Neural progenitor cell (in vitro differentiated cells): Measurements from ENCODE around the gene NCR2. TPM values are rescaled to one million over a fixed set of nuclear protein-coding genes. Genes with fewer than 3 reads are reported as not detected.

Source experiments
- DNase-seq: peaks from one replicate; pipeline ENCODE4 v3.0.0-alpha.2; 2016; ENCODE audit warnings: low spot score
- H2AFZ ChIP-seq: fragments of 200-600 bp; sonication (generic); replicated peaks from 2 replicates; pipeline ENCODE4 v1.6.1; 2016; ENCODE audit warnings: antibody characterized with exemption
- H3F3A ChIP-seq: fragments of 200-600 bp; sonication (generic); 2 replicates; pipeline ENCODE4 v1.6.1; 2016; ENCODE audit warnings: antibody characterized with exemption, low read depth
- H3K27ac ChIP-seq: fragments of 200-600 bp; sonication (generic); 2 replicates; pipeline ENCODE4 v1.5.1; 2016; ENCODE audit warnings: mild to moderate bottlenecking
- H3K27me3 ChIP-seq: fragments of 200-600 bp; sonication (generic); 2 replicates; pipeline ENCODE4 v1.6.1; 2016; ENCODE audit warnings: mild to moderate bottlenecking, moderate library complexity
- H3K36me3 ChIP-seq: fragments of 200-600 bp; sonication (generic); 2 replicates; pipeline ENCODE4 v1.5.1; 2016
- H3K4me1 ChIP-seq: fragments of 200-600 bp; sonication (generic); 2 replicates; pipeline ENCODE4 v1.6.1; 2016; ENCODE audit warnings: mixed run types
- H3K4me2 ChIP-seq: fragments of 200-600 bp; sonication (generic); 2 replicates; pipeline ENCODE4 v1.6.1; 2016
- H3K4me3 ChIP-seq: fragments of 200-600 bp; sonication (generic); 2 replicates; pipeline ENCODE4 v1.5.1; 2016
- H3K79me2 ChIP-seq: fragments of 200-600 bp; sonication (generic); 2 replicates; pipeline ENCODE4 v1.6.1; 2016; ENCODE audit warnings: low read depth
- H3K9ac ChIP-seq: fragments of 200-600 bp; sonication (generic); 2 replicates; pipeline ENCODE4 v1.6.1; 2016
- H3K9me3 ChIP-seq: fragments of 200-600 bp; sonication (generic); 2 replicates; pipeline ENCODE4 v1.5.1; 2016; ENCODE audit warnings: low read depth
- H4K20me1 ChIP-seq: fragments of 200-600 bp; sonication (generic); 2 replicates; pipeline ENCODE4 v1.6.1; 2016; ENCODE audit warnings: low read depth
- H3K27ac Mint-ChIP-seq: 3 replicates; pipeline ENCODE4 v1.8.0; 2021; ENCODE audit warnings: mixed read lengths
- H3K27me3 Mint-ChIP-seq: 2 replicates; pipeline ENCODE4 v1.8.0; 2022; ENCODE audit warnings: low read depth, mild to moderate bottlenecking, inconsistent platforms, moderate library complexity, mixed read lengths; ENCODE audit not compliant: insufficient read depth
- H3K36me3 Mint-ChIP-seq: 3 replicates; pipeline ENCODE4 v1.8.0; 2021; ENCODE audit warnings: mixed read lengths
- H3K4me1 Mint-ChIP-seq: 3 replicates; pipeline ENCODE4 v1.8.0; 2021; ENCODE audit warnings: mixed read lengths
- H3K4me3 Mint-ChIP-seq: 3 replicates; pipeline ENCODE4 v1.8.0; 2021; ENCODE audit warnings: mild to moderate bottlenecking, moderate library complexity, mixed read lengths
- H3K9me3 Mint-ChIP-seq: 3 replicates; pipeline ENCODE4 v1.8.0; 2020; ENCODE audit warnings: mixed read lengths
- EZH2 ChIP-seq: fragments of 200-600 bp; sonication (generic); IDR thresholded peaks from 2 replicates; pipeline ENCODE4 v1.6.1; 2017; ENCODE audit warnings: antibody characterized with exemption, mild to moderate bottlenecking, moderate library complexity
- EZH2phosphoT487 ChIP-seq: fragments of 200-600 bp; sonication (generic); IDR thresholded peaks from 2 replicates; pipeline ENCODE4 v1.6.1; 2017; ENCODE audit warnings: antibody characterized with exemption
- total RNA-seq: library from RNA; depleted of rRNA; stranded (reverse); fragments of >200 nt; gene quantifications from 2 replicates; pipeline ENCODE4 v1.2.3, GENCODE V29; 2015; ENCODE audit warnings: low replicate concordance
- TF ChIP-seq, protein P1 (sequence below): fragments of 200-600 bp; sonication (generic); IDR thresholded peaks from 2 replicates; pipeline ENCODE4 v1.5.1; 2017; ENCODE audit warnings: antibody characterized with exemption, mild to moderate bottlenecking

The NCR2 gene
- total RNA-seq, 1 donor from 2014 or later: not detected

DNA sequence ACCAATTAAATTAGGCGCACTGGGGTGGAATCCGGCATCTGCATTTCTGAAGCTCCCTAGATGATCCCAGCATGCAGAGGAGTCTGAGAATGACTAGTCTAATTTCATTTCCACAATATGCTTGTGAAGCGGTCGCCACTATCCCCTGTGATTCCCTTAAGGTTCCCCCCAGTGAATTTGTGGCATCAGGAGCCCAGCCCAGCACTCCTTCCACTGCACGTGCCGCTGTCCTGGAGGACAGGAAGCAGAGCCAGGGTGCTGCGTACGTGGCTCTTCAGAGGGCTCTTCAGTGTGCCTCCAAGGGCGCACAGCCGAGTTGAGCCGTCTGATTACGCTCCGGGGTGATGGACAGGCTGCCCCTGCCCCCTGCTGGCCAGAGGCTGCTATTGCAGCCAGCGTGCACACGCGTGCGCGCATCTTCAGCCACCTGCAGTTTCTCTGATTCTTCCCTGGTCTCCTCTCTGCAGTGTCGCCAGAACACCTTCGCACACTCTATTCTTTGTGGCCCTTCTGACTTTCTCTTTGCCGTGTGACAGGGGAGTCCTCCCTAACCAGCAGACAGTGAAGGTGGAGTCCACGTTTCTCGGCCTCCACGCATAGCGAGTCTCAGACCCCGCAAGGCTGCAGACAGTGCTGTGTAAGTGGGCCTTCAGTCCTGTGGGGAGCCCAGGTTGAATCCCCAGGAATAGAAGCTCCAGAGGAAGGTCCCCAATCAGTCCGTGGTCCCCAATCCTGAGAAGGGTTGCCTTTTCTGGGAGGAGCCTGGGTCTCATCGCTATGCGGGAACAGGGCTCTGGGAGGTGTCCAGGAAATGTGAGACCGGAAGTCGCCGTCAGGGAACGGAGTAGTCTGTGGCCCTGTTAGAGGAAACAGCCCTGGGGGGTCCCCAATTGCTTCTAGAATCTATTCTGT is 16.5 kb upstream of the NCR2 start:
- Histone ChIP-seq H4K20me1 (no peaks in the 10 kb centered on the region), H3K4me2 (peak overlapping the region; percentile 79), H3F3A (peaks cover 6% of the 10 kb centered on the region), H3K4me1 (peaks cover 16% of the 10 kb centered on the region), H3K27ac (no peak overlapping the region), H3K79me2 (no peaks in the 10 kb centered on the region), H3K27me3 (peaks cover 27% of the 10 kb centered on the region), H3K9me3 (no peaks in the 10 kb centered on the region), H3K36me3 (no peaks in the 10 kb centered on the region), H2AFZ (peak overlapping the region; percentile 91), H3K9ac (no peak overlapping the region), H3K4me3 (peak overlapping the region; percentile 39)
- H3K9me3 Mint-ChIP-seq: no peaks in the 10 kb centered on the region
- DNase-seq: peak; percentile 93
- H3K4me1 Mint-ChIP-seq: peaks cover 13% of the 10 kb centered on the region
- no peak for TF ChIP-seq EZH2phosphoT487
- TF ChIP-seq, protein P1, sequence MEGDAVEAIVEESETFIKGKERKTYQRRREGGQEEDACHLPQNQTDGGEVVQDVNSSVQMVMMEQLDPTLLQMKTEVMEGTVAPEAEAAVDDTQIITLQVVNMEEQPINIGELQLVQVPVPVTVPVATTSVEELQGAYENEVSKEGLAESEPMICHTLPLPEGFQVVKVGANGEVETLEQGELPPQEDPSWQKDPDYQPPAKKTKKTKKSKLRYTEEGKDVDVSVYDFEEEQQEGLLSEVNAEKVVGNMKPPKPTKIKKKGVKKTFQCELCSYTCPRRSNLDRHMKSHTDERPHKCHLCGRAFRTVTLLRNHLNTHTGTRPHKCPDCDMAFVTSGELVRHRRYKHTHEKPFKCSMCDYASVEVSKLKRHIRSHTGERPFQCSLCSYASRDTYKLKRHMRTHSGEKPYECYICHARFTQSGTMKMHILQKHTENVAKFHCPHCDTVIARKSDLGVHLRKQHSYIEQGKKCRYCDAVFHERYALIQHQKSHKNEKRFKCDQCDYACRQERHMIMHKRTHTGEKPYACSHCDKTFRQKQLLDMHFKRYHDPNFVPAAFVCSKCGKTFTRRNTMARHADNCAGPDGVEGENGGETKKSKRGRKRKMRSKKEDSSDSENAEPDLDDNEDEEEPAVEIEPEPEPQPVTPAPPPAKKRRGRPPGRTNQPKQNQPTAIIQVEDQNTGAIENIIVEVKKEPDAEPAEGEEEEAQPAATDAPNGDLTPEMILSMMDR: peak; percentile 99
- H3K27me3 Mint-ChIP-seq: peaks cover 7% of the 10 kb centered on the region
- no peak overlapping the region for H3K27ac Mint-ChIP-seq
- H3K36me3 Mint-ChIP-seq: no peaks in the 10 kb centered on the region
- peak overlapping the region; percentile 73 for H3K4me3 Mint-ChIP-seq

DNA sequence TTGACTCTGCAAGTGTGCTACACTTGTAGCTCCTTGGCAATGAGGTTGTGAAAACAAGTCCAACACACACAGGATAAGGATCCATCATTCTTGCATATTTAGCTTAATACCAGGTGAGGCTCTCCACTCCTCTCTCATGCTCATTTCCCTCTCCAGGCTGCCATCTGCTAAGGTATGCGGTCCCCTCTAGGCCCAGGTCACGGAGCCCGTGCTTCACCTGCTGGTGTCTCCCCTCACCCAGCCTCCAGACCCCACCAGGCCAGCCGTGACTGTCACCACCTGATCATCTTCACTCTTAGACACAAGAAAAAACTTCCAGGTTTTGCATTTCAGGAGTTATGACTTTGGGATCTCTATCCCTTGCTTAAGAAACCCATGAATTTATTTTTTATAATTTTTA is 14.2 kb upstream of the NCR2 start:
- Mint-ChIP-seq H3K4me1 (peaks cover 13% of the 10 kb centered on the region), H3K27me3 (peaks cover 7% of the 10 kb centered on the region), H3K4me3 (no peak overlapping the region), H3K27ac (no peak overlapping the region), H3K9me3 (no peaks in the 10 kb centered on the region), H3K36me3 (no peaks in the 10 kb centered on the region)
- Histone ChIP-seq H3K9ac (no peak overlapping the region), H3K27me3 (peaks cover 42% of the 10 kb centered on the region), H4K20me1 (no peaks in the 10 kb centered on the region), H2AFZ (no peak overlapping the region), H3K27ac (no peak overlapping the region), H3F3A (no peaks in the 10 kb centered on the region), H3K4me3 (no peak overlapping the region), H3K9me3 (no peaks in the 10 kb centered on the region), H3K79me2 (no peaks in the 10 kb centered on the region), H3K4me2 (no peak overlapping the region), H3K36me3 (no peaks in the 10 kb centered on the region), H3K4me1 (peaks cover 7% of the 10 kb centered on the region)
- DNase-seq: no peak
- TF ChIP-seq, protein P1: no peak
- no peak for TF ChIP-seq EZH2phosphoT487
- TF ChIP-seq EZH2: no peak

DNA sequence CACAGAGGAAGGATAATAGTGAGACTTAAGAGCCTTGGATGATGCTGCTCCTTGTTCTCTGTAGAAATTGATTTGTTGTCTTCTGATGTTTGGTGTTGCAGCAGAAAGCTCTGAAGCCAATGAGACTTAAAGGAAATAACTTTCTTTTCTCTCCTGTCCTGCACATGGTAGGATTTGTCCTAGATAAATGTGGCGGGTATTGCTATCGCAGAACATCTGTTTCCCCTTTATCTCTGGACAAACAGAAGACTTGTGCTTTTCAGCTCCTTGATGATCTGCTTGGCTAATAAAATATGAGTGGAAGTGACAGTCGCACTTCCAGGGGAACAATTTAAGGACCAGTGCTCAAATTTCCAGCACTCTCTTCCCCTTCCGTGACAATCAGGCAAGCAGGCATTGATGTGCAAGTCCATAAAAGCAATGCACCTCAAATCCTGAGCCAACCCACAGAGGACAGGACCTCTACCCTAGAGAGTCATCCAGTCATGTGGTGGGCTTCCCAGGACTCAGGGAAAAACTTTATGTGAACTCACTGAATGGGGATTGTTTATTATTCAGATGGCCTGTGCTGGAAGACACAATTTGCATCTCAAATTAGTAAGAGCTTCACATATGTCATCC is 9.9 kb upstream of the NCR2 start:
- Mint-ChIP-seq H3K4me1 (no peaks in the 10 kb centered on the region), H3K27ac (no peak overlapping the region), H3K36me3 (no peaks in the 10 kb centered on the region)

More for the DNA sequence above, 9.9 kb upstream of the NCR2 start:
- Histone ChIP-seq H3K36me3 (no peaks in the 10 kb centered on the region), H2AFZ (peak overlapping the region; percentile 55), H3K4me2 (no peak overlapping the region), H3K4me1 (no peaks in the 10 kb centered on the region), H3K79me2 (no peaks in the 10 kb centered on the region), H3K27me3 (peaks cover 27% of the 10 kb centered on the region), H4K20me1 (no peaks in the 10 kb centered on the region), H3K9me3 (no peaks in the 10 kb centered on the region), H3K27ac (no peak overlapping the region), H3K4me3 (no peak overlapping the region), H3F3A (no peaks in the 10 kb centered on the region), H3K9ac (no peak overlapping the region)
- no peaks in the 10 kb centered on the region for H3K9me3 Mint-ChIP-seq
- DNase-seq: no peak
- no peaks in the 10 kb centered on the region for H3K27me3 Mint-ChIP-seq
- no peak overlapping the region for H3K4me3 Mint-ChIP-seq
- no peak for TF ChIP-seq EZH2
- TF ChIP-seq, protein P1: no peak
- TF ChIP-seq EZH2phosphoT487: no peak
